HG03135 (cell line): ENCODE data around the gene PCP2.

Experiments used
- ATAC-seq: cut with Tn5 transposase; IDR thresholded peaks from one replicate; pipeline ENCODE4 v1.9.1; 2021; ENCODE audit warnings: mild to moderate bottlenecking, moderate library complexity; ENCODE audit not compliant: unreplicated experiment

Gene PCP2

DNA sequence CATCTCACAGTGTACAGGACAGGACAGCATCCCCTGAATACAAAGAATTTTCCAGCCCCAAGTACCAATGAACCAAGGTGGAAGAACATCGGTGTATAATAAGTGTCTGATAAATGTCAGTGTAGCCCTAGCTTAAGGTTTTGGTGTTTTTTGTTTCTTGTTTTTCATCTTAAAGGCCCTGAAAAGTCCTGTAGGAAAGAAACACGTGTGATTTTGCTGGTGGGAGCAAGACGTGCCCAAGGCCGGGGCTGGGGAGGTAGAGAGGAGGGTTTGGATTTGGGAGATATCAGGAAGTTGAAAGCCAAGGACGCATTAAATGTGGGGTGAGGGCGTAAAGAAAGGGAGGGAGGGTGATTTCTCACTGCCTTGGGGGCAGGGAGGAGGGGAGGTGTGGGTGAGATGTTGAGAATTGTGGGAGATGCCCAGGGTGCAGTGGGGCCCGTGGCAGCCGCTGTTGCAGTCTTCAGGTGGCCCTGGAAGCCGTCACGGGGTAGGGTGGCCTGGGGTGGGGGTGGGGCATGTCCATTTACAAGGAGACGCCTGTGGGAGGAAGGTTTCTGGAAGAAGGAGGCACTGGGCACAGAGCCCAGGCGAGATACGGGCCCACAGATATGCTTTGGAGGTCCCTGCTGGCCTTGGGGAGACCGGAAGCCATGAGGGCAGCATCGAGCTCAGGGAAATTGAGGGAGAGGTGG, 31.1 kb downstream of the PCP2 start:
- ATAC-seq, result no peak

GRCh38 chr19:7600721-7601120, 32.8 kb downstream of the PCP2 start:
- no peak for ATAC-seq

DNA sequence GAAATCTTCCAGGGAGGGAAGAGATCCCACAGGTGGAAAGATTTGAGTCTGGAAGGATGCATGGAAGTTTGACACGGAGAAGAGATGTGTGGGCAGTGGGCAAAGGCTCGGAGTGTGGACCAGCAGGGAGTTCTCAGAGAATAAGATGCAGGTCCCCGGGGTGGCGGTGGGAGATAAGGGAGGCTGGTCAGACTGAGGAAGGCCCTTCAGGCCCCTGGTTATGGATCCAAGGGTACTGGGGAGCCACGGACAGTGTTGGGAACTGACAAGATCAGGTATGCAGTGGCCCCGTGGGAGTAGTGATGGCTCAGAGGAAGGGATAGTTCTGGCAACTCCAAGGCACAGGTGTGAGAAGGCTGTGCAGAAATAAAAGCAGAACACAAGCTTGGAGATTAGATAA, 35.3 kb downstream of the PCP2 start:
- no peak for ATAC-seq

- no peak for ATAC-seq
Measured at GRCh38 chr19:7597689-7598088, 35.8 kb downstream of the PCP2 start.

GRCh38 chr19:7596211-7596937, 37.1 kb downstream of the PCP2 start:
- ATAC-seq, result no peak

GRCh38 chr19:7595466-7596133, 37.9 kb downstream of the PCP2 start, which contains the start of gene CAMSAP3:
Gene CAMSAP3, plus strand, starts transcription at chr19:7595863. Its CDS starts 140 bp downstream, at chr19:7596003.
- ATAC-seq, result peak; percentile 54

DNA sequence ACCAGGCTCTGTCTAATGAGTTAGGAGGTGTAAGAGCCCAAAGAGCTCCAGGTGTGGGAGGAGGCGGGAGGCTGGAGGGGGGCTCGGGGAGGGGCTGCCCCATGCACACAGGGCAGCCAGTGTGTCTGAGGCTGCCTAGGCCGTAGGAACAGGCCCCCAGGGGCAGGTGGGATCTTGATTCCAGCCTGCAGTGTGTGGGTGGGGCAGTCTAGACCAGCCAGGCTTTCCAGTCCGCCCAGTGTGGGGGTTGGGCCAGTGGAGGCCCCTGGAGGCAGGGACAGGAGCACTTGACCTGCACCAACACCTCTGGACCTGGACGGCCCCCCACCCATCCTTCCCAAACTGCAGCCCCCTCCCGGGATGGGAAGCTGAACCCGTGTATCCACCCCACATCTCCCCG, 43.3 kb downstream of the PCP2 start:
- no peak for ATAC-seq

DNA sequence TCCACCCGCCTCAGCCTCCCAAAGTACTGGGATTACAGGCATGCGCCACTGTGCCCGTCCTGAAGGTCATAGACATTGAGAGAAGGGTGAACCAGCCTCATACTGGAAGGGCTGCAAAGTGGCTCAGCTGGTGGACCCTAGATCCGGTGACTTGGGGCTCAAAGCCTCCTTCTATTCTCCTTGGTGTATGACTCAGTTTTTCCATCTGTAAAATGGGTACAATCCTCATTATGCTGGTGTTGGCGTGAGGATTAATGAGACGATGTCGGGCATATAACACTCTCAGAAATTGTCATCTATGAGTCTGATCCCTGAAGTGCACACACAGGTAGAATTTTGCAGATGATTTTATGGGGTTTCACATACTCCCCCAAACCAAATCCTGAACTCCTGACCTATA, 43.7 kb downstream of the PCP2 start:
- no peak for ATAC-seq

DNA sequence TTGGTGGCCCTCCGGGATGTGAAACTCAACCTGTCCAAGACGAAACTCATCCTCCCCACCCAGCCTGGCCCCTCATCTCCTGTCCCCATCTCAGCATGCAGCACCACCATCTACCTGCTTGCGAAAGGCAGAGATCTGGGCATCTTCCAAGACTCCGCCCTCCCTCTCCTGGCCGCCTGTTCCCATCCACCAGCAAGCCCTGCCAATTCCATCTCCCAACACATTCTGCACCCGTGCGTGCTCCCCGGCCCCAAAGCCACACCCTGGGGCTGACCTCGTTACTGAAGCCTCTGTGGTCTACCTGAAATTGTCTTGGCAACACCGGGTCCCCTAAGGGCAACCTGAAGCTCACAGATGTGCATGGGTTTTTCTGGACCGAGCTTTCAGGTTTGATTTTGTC, 51.1 kb downstream of the PCP2 start:
- ATAC-seq, result no peak
